Stimulated activated CD8-positive, alpha-beta memory T cell treated with anti-CD3 and anti-CD28 coated beads, Interleukin-12 subunit alpha, Interleukin-12 subunit beta, amount 100 ng/mL, for 24 hours (primary cell): ENCODE data around the gene MAGI3.
"Not testable (repeated sequence)": the region's sequence is repeated elsewhere in the genome, so short reads cannot be mapped to it uniquely, and the experiment has no call there.

Experiments
- DNase-seq: peaks from one replicate; pipeline ENCODE4 v3.0.0-alpha.2; 2020; ENCODE audit errors: extremely low read depth

Gene MAGI3

DNA sequence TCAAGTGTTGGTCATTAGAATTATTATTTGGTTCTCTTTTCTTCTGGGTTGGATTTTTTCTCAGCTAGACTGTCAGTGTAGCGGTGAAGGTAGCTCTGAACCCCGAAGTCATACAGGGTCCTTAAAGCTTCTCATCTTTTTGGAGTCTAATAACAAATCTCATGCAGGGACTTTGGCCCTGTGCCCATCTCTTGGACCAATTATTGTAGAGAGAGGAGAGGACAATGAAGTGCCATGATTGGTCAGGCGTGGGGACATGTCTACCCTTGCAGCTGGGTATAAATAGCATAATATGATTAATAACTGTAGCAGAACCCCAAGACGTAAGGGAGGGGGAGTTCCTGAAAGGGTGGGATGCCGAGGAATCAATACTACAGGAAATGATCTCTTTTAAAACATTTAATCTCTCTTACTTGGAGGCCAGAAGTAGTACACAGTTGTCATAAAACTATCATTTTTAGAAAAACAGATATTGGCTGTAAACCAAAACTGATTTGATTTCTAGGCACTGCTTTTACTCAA lies 8.8 kb downstream of the MAGI3 start:
- DNase-seq, result no peak

DNA sequence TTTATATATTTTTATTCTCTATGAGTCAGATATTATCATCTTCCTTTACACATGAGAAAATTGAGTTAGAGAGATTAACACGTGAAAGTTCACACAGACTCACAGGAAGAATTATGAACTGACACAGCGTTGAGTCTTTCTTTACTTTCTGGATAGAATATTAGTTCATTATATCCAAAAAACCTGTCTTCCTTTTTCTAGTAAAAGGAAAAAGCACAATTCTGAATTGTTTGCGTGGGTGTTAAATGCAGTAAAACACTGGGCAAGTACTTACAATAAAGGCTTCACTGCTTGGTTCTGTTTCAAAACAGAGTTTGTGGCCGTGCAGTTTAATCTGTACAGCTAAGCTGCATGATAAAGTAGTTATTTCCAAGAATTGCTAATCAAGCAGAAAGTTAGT lies 10.8 kb downstream of the MAGI3 start:
- DNase-seq, result no peak

DNA sequence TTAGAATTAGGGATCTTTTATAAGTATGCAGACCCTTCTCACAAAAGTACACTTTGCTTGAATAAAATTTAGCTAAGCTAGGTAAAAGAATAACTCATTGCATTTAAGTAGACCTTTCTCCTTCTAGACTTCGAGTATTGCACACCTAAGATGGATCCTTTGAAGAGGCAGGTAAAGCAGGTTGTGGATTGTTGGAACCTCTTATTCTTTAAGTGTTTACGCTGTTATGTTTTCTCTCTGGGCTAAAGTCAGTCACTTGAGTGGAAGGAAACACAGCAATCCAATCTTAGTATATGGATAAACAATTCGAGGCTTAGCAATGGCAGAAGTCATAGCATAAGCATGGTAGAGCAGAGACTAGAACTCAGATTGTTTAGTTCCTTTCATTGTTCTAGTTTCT lies 11.4 kb downstream of the MAGI3 start:
- no peak for DNase-seq

DNA sequence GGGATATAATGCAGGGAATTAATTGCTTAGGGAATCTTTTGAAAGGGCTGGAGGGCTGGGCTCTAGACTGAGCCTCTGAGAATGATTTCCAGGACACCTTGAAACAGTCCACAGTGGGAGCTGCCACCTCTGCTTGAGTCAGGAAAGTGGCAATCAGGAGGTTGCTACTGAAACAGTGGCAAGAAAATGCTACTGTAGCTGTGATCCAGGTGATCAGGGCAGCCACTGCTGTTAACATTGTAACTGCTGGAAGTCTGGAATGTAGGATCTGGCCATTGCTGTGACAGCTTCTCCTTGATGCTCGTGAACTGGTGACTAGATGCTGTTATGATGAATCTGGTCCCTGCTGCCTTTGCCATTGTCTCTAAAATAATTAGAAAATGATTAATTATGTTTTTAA lies 12.8 kb downstream of the MAGI3 start:
- no peak for DNase-seq

DNA sequence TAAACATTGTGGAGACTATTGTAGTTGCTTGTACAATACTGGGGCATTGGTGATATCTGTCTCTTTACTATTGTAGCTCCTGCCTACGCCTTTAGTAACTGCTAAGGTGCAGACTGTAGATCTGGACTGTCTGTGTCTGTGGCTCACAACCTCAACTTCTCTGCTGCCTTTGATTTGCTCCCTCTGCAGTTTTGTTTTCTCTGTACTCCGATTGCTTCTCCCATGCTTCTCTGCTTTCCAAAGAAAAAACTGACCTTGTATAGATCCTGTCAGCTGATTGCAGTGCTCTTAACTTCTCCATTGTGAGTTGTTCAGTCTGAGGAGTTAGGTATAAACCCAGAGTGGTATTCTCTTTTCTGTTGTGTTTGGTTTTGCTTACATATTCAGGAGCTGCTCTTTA lies 15.3 kb downstream of the MAGI3 start:
- no peak for DNase-seq

DNA sequence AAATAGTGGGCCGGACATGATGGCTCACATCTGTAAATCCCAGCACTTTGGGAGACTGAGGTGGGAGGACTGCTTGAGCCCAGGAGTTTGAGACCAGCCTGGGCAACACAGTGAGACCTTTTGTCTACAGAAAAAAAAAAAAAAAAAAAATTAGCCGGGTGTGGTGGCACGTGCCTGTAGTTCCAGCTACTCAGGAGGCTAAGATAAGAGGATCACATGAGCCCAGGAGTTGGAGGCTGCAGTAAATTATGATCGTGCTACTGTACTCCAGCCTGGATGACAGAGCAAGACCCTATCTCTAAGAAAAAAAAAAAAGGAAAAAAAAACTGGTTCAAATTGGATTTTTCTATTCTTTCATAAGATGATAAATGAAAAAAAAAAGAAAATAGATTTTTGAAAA lies 15.8 kb downstream of the MAGI3 start:
- DNase-seq, result not testable (repeated sequence)

DNA sequence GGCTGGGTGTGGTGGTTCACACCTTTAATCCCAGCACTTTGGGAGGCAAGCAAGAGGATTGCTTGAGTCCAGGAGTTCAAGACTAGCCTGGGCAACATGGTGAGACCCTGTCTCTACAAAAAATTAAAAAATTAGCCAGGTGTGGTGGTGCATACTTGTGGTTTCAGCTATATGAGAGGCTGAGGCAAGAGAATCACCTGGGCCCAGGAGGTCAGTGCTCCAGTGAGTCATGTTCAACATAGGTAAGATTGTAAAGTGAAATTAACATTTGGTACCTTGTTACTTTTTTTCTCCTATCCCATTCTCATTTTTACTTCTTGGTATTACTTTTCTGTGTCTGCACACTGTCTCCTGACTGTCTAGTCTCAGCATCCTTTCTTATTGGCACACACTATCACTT lies 19.0 kb downstream of the MAGI3 start:
- DNase-seq, result no peak

DNA sequence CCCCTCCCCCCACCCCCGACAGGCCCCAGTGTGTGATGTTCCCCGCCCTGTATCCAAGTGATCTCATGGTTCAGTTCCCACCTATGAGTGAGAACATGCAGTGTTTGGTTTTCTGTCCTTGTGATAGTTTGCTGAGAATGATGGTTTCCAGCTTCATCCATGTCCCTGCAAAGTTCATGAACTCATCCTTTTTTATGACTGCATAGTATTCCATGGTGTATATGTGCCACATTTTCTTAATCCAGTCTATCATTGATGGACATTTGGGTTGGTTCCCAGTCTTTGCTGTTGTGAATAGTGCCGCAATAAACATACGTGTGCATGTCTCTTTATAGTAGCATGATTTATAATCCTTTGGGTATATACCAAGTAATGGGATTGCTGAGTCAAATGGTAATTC lies 21.7 kb downstream of the MAGI3 start:
- DNase-seq, result not testable (repeated sequence)

DNA sequence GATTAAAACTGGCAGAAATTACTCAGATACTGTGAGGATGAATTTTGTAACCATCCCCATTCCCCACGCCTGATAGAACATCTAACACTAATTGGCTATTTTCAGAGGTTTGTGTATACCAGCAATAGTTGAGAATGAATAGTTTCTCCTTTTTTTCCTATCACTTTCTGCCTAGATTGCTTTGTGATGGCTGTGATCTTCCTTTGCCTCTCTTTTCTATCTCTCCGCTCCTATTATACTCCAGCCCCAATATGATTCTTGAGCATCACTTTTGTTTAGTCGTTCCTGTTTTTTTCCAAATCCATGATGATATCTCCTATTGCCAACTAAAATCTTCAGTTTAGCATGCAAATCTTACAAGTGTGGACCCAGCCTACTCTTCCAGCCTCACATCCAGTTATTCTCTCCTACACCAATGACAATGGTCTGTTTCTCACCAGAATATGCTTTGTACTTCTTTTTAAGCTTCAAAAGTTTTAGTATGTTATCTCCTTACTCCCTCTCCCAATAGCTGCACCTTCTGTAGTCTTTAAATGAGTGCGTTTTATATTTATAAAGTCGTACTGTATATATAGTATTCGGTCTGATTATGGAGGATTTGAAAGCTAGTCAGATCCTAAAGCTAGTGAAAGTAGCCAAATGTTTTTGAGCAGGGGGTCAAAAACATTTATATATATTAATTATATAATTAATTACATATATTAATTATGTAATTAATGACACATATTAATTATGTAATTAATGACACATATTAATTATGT lies 25.2 kb downstream of the MAGI3 start:
- no peak for DNase-seq

DNA sequence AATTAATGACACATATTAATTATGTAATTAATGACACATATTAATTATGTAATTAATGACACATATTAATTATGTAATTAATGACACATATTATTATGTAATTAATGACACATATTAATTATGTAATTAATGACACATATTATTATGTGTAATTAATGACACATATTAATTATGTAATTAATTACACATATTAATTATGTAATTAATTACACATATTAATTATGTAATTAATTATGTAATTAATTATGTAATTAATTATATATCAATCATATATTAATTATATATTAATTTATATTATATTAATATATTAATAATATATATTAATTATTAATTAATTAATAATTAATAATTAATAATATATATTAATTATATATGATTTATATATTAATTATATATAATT lies 25.8 kb downstream of the MAGI3 start:
- DNase-seq, result not testable (repeated sequence)

DNA sequence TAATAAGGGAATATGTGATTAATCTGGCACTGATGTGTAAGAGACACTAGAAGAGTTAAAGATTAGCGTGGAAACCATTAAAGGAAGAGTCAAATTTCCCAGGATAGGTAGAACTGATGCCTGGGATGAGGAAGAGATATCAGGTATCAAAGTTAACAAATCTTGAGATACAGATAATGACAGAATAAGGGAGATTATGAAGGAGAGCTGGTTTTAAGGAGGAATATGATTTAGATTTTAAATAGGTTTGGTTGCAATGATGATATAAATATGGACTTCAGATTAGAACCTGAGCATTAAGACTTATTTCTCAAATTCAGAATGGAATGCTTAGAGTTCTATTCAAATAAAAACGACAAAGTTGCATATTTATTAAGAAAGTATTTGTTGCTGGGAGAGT lies 26.2 kb downstream of the MAGI3 start:
- no peak for DNase-seq

DNA sequence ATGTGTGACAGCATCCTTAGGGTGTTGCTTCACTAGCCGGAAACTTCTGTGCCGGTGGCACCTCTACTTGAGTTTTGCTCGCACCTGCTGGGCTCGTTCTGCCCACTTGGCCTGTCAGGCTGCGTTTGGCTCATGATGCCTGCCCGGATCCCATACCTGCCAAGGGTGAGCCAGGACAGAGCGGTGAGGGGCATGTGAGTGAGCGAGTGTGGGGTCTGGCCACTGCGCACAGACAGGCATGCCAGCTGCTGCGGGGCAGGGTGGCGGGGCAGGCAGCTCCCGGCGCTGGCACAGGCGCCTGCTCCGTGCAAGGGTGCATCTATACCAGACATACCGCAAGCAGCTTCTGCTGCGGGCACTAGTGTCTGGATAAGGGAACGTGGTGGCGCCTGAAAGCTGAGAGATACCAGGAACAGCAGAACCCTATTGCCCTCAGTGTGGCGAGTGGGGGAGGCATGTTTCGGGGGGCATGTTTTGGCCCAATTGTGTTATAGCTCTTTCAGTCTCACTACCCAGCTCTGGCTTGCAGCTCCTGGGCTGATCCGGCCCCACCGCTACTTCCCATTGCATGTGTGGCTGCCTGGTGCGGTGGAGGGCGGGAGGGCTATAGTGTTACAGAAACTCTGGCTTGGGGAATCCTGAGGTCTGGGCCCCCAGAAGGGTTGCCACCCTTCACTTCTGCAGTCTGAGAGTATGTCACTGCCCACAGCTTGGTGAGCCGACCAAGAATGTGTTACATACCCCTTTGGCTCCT lies 32.2 kb downstream of the MAGI3 start:
- no peak for DNase-seq

DNA sequence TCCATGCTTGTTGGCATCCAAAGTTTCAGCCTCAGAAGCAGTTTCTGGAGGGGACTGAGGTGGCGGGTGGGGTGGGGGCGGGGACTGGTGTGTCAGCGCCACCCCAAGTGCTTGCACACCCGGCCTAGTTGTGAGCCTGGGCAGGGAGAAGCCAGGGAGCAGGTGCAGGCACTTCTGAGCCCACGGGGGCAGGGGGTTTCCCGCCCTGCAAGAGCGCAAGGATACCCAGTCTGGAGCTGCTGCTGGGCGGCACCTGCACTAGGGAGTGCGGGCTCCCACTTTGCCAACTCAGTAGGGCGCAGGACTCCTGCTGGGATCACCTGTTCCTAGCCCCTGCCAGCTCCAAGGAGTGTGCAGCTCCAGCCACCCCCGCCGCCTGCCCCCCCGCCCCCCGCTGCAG lies 33.5 kb downstream of the MAGI3 start:
- no peak for DNase-seq

DNA sequence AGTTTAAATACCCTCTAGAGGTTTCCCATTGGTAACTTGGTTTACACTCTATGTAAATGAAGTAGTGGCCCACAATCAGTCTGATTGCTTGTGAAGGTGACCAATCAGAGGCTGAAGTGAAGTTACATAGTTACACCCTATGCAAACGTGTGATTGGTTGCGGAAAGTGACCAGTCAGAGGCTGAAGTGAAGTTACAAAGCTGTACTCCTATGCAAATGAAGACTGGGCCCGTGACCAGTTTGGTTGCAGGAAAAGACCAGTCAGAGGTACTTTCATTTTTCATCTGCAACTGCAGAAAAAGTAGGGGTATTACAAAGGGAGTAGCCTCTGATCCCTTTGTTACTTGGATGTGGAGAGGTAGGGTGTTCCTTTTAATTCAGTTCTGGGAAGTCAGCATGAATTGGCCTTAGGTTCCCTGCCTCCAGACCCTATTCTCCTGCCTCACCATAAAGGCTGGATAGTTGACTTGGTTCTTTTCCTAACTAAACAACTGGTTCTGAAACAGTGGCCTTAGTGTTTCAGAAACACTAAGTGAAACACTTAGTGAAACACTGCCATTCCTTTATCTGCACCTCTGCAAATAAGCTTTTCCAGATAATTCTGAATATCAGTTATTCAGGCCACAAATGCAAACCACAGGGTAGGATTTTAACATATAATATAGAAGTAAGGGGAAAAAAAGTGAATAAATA lies 39.3 kb downstream of the MAGI3 start:
- no peak for DNase-seq

DNA sequence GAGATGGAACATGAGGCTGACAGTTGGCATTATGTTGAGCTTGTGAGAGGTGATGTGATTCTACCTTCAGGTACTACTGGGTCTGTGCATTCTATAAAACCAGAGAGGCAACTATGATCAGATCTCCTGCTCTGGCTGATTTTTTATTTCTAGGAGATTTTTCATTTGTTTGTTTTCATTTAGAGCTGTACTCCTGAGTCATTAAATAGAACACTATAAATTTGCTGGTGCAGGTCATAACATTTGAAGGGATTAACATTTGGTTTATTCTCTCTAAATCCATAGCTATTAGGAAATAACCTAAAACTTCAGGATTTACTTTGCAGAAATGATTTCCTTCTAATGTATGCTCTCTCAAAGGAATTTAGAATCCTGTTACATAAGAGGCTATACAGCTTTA lies 42.9 kb downstream of the MAGI3 start:
- no peak for DNase-seq

DNA sequence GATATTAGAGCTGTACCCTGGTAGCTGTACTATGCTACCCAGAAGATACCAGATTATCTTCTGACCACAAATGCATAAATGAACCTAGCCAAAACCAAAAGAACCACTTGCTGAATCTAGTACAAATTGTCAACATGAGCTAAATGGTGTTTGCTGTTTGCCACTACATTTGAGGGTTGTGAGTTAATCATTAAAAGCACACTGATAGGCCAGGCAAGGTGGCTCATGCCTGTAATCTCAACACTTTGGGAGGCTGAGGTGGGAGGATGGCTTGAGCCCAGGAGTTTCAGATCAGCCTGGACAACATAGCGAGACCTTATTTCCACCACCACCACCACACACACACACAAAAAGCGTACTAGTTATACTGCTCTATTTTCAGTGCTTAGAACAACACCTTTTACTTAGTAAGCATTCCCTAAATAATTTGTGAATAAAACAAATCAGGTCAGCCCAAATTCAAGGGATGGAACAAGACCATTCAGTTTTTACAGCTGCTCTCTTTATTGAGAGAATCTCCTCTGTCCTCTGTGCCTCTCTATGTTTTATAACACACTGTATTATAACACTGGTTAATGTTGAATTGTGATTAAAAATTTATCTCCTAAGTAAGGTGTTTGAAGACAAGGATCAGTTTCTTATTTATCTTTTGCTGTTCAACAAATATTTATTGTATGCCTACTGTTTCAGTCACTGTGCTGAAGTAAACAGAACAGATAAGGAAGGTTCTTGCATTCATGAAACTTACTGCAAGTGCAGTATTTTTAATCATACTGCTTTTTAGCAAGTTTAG lies 44.0 kb downstream of the MAGI3 start:
- DNase-seq, result no peak

DNA sequence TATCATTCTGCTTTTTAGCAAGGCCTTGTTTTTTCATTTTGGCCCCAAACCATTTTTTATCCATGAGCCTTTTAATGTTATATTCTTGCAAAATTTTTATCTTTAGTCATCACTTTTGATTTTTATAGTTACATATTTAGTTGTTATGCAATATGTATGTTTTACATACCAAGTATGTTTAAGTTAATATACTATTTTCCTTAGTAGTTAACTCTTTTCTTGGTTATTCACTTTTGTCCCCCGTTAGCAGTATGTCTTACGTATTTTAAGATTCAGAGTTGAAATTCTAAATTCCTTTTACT lies 44.5 kb downstream of the MAGI3 start:
- DNase-seq, result no peak

DNA sequence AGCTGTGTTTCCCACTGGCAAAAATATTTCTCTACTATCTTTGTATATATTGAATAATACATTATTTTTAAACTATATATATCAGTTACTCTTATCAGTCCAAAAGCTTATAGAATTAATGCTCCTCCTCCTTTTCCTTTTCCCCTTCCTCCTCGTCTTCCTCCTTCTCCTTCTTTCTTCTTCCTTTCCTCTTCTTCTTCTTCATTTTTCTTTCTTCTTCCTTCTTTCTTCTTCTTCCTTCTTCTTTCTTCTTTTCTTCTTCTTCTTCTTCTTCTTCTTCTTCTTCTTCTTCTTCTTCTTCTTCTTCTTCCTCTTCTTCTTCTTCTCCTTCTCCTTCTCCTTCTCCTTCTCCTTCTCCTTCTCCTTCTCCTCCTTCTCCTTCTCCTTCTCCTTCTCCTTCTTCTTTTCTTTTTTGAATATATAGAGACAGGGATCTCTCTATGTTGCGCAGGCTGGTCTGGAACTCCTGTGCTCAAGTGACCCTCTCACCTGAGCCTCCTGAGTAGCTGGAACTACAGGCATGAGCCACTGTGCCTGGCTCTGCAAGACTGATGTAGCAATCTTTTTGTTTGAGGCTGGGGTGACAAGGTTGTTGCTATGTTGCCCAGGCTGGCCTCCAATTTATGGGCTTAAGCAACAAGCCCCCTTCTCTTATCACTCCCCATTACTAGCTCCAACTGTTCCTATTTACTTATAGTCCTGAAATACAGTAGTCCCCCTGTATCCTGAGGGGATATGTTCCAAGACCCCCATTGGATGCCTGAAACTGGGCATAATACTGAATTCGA lies 47.4 kb downstream of the MAGI3 start:
- DNase-seq, result no peak

DNA sequence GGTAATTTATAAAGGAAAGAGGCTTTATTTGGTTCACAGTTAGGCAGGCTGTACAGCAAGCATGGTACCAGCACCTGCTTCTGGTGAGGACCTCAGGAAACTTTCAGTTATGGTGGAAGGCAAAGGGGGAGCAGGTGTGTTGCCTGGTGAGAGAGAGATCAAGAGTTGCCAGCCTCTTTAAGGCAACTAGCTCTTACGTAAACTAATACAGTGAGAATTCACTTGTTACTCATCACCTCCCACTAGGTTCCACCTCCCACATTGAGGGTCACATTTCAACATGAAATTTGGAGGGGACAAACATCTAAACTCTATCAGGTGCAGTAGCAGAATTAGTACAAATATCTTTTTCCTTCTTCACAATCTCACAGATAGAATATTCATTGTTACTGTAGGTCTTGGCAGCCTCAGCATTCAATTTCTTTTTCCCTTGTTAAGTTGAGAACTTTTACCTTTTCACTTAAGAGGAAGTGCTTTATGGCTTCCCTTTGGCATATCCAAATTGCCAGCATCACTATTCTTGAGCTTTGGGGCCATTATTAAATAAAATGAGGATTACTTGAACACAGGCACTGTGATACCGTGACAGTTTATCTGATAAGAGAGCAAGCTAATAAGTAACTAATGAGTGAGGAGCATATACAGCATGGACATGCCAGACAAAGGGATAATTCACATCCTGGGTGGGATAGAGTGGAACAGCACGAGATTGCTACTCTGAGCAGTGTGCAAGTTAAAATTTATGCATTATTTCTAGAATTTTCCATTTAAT lies 48.4 kb downstream of the MAGI3 start:
- no peak for DNase-seq

DNA sequence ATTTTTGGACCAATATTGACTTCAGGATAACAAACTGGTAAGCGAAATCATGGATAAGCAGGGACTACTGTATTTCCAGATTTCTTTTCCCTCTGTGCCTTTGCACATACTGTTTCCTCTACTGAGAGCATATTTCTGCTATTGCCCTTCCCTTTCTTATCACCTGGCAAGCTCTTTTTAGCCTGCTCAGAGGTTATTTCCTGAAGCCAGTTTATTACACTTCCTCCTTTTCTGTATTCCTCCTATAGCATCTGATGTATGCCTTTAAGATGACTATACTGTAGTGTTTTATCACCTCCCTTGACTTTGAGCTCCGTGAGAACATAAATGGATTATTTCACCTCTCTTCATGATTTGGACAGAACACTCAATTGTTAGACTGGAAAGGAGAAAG lies 49.0 kb downstream of the MAGI3 start:
- DNase-seq, result no peak

DNA sequence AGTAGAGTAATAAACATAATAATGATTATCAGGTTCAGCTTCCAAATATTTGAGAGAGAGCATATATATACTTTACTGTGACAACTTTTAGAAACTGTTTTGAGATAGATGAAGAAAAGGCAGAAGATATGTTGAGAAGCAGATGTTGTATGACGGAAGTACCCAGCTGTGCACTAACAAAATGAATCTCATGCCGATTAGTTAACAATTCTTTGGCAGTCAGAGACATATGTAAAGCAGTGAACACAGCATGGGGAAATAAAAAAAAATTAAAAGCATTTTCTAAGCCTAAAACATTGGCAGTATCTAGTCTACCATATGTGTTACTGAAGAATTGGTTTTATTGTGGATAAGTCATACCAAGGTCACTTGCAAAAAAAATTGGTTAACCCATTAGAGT lies 51.8 kb downstream of the MAGI3 start:
- DNase-seq, result no peak
